ENCODE measurements around the gene ENSA. TPM values are rescaled to one million over a fixed set of nuclear protein-coding genes. Genes with fewer than 3 reads are reported as not detected.

ENSA gene
- total and polyA plus RNA-seq, 2 donors (not counting 3 experiments of a cell fraction or from before 2014, with no cell fraction given), result 32.4 to 155 TPM

DNA sequence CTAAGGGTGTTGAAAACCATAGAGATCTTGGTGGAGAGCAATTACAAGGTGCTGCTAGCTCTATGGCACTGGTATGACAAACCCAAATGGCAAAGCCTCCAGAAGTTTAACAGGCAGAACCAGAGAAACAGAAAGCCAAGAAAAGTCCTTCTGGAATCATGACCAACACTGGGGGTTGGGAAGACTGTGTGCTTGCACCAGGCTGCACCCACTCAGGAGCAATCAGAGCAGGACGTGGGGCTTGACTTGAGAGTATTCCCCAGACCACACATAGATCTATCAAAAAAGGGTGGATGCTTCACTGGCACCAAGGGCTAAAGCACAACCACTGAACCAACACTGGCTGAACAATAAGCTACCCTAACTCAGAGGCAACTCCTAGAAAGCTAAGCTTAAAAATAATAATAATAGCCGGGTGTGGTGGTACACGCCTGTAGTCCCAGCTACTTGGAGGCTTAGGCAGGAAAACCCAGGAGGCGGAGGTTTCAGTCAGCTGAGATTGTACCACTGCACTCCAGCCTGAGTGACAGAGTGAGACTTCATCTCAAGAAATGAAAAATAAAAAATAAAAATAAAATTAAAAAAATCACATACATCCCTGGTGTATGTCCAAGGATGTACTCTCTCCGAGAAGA, 20.1 kb upstream of the ENSA start:
- Histone ChIP-seq H3K4me2 (ENCODE audit: insufficient read depth, low read length) (no peak overlapping the region), H3K9me1 (replicated peaks; ENCODE audit: control insufficient read depth, extremely low read depth, insufficient read depth, low read length) (no peaks in the 10 kb centered on the region), H2AFZ (ENCODE audit: low read depth, low read length) (no peak overlapping the region), H3K4me1 (ENCODE audit: control insufficient read depth, extremely low read depth, insufficient read depth, low read length) (no peaks in the 10 kb centered on the region), H4K20me1 (replicated peaks; ENCODE audit: control insufficient read depth, extremely low read depth, insufficient read depth, low read length) (no peaks in the 10 kb centered on the region), H3K9ac (replicated peaks; ENCODE audit: extremely low read depth, insufficient read depth, low read length) (no peak overlapping the region), H3K27ac (ENCODE audit: insufficient read depth, low read depth, low read length) (no peak overlapping the region), H3K79me2 (ENCODE audit: control insufficient read depth, insufficient read depth, low read length) (no peaks in the 10 kb centered on the region), H3K36me3 (ENCODE audit: control insufficient read depth in 2 of 2, extremely low read depth in 1 of 2, insufficient read depth in 2 of 2, low read length in 2 of 2) (peaks cover 17 to 19% of the 10 kb centered on the region in 2 experiments), H3K4me3 (replicated peaks in 1 of 3; ENCODE audit: insufficient read depth in 1 of 3, low read depth in 1 of 3, low read length in 3 of 3) (no peak overlapping the region), H3K27me3 (ENCODE audit: control insufficient read depth in 2 of 2, insufficient read depth in 2 of 2, low read length in 2 of 2) (no peaks in the 10 kb centered on the region), H3K9me3 (replicated peaks; ENCODE audit: control insufficient read depth, insufficient read depth, low read length) (no peaks in the 10 kb centered on the region)
- dilution Hi-C loops (cut with MboI; ENCODE audit: extremely low pct_ligation_motif_present, low sequenced_read_pairs) (no loop called here), intact Hi-C loops (cut with micrococcal nuclease) (loop anchor here (10.0 kb wide), 1 partner anchor 65 kb away; no protein-coding TSS in a partner anchor)
- BruUV-seq (replicated peaks), result no TSS peak
- no peak for TF ChIP-seq POLR2A (IDR thresholded peaks at IDR 0.05; ENCODE audit: low read depth, low read length)
- TF ChIP-seq, protein P1, sequence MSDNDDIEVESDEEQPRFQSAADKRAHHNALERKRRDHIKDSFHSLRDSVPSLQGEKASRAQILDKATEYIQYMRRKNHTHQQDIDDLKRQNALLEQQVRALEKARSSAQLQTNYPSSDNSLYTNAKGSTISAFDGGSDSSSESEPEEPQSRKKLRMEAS (IDR thresholded peaks at IDR 0.05; ENCODE audit: insufficient read depth, insufficient read length), result no peak
- TF ChIP-seq EZH2 (IDR thresholded peaks at IDR 0.05; ENCODE audit: borderline replicate concordance, low read depth, low read length, severe bottlenecking), result no peak
- no peak for TF ChIP-seq MYC (IDR thresholded peaks at IDR 0.05; ENCODE audit: low read depth, low read length)
- no peak for TF ChIP-seq FOS (IDR thresholded peaks at IDR 0.05; ENCODE audit: borderline replicate concordance, insufficient read depth, low read length)
- TF ChIP-seq JUN (IDR thresholded peaks at IDR 0.05; ENCODE audit: borderline replicate concordance, insufficient read depth, insufficient read length, low read depth), result no peak
- no peak for TF ChIP-seq GATA2 (IDR thresholded peaks at IDR 0.05; ENCODE audit: insufficient read depth, insufficient read length, low read depth, low read length)
- no peak for TF ChIP-seq POLR2AphosphoS5 (IDR thresholded peaks at IDR 0.05; ENCODE audit: insufficient read depth, low read depth, low read length)
- TF ChIP-seq, protein P2, sequence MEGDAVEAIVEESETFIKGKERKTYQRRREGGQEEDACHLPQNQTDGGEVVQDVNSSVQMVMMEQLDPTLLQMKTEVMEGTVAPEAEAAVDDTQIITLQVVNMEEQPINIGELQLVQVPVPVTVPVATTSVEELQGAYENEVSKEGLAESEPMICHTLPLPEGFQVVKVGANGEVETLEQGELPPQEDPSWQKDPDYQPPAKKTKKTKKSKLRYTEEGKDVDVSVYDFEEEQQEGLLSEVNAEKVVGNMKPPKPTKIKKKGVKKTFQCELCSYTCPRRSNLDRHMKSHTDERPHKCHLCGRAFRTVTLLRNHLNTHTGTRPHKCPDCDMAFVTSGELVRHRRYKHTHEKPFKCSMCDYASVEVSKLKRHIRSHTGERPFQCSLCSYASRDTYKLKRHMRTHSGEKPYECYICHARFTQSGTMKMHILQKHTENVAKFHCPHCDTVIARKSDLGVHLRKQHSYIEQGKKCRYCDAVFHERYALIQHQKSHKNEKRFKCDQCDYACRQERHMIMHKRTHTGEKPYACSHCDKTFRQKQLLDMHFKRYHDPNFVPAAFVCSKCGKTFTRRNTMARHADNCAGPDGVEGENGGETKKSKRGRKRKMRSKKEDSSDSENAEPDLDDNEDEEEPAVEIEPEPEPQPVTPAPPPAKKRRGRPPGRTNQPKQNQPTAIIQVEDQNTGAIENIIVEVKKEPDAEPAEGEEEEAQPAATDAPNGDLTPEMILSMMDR (IDR thresholded peaks at IDR 0.05; ENCODE audit: extremely low read depth in 1 of 2, insufficient read depth in 1 of 2, low read depth in 1 of 2, low read length in 2 of 2), result no peak
- FAIRE-seq (no peak), DNase-seq (ENCODE audit: low read depth, low spot score) (no peak)
- ChIA-PET CTCF (interaction anchor here (3.0 kb wide), 1 partner anchor 163 kb away, joined by 8 read pairs; no protein-coding TSS in a partner anchor), POLR2A (no interaction called here)
